Endothelial cell of umbilical vein (primary cell): ENCODE data around the gene ANHX. TPM values are rescaled to one million over a fixed set of nuclear protein-coding genes. Genes with fewer than 3 reads are reported as not detected.

Source experiments
- BruUV-seq: library from RNA; stranded (reverse); fragments of 400-500 nt; replicated peaks from 2 replicates; lab custom pipeline; 2021; lab: Mats Ljungman, UMichigan
- CTCF ChIA-PET: fragments of 300-600, 350-600 bp; sonication (Branson Sonifier 250); formaldehyde crosslinking; loops from one replicate; lab custom pipeline; 2021; ENCODE audit warnings: antibody characterized with exemption, inconsistent platforms; lab: Charles Lee
- POLR2A ChIA-PET: fragments of 300-600, 350-600 bp; sonication (Branson Sonifier 250); formaldehyde crosslinking; loops from one replicate; lab custom pipeline; 2021; ENCODE audit warnings: antibody characterized with exemption, inconsistent platforms; lab: Charles Lee
- DNase-seq: peaks from one replicate; pipeline ENCODE4 v3.0.0-alpha.2; 2011; ENCODE audit warnings: low read depth, low spot score
- FAIRE-seq: peaks from 2 replicates; lab custom pipeline; 2011; peaks lifted over from hg19 to GRCh38; lab: Jason Lieb, UNC
- H2AFZ ChIP-seq: 2 replicates; pipeline ENCODE4 v1.6.0; 2012; ENCODE audit warnings: low read depth, low read length, control low read depth, inconsistent platforms
- H3K27ac ChIP-seq: 2 replicates; pipeline ENCODE4 v1.5.1; 2011; ENCODE audit warnings: low read depth, mild to moderate bottlenecking, control low read depth, low read length, moderate library complexity; ENCODE audit not compliant: insufficient read depth
- H3K27me3 ChIP-seq, 2 experiments: 2 replicates each; pipeline versions ENCODE4 v1.6.0 to v1.6.1; 2011; ENCODE audit warnings: low read length in 2 of 2, mixed read lengths in 1 of 2; ENCODE audit not compliant: control insufficient read depth in 2 of 2, insufficient read depth in 2 of 2
- H3K36me3 ChIP-seq, 2 experiments: 2 replicates in 1 of 2; 3 replicates in 1 of 2; pipeline ENCODE4 v1.5.1; 2011; ENCODE audit warnings: low read length in 2 of 2, mild to moderate bottlenecking in 1 of 2, moderate library complexity in 1 of 2; ENCODE audit not compliant: control insufficient read depth in 2 of 2, insufficient read depth in 2 of 2; ENCODE audit errors: extremely low read depth in 1 of 2
- H3K4me1 ChIP-seq: 3 replicates; pipeline ENCODE4 v1.5.1; 2011; ENCODE audit warnings: mild to moderate bottlenecking, low read length; ENCODE audit not compliant: control insufficient read depth, insufficient read depth; ENCODE audit errors: extremely low read depth
- H3K4me2 ChIP-seq: 2 replicates; pipeline ENCODE4 v1.6.1; 2011; ENCODE audit warnings: low read length, control low read depth, mixed read lengths; ENCODE audit not compliant: insufficient read depth
- H3K4me3 ChIP-seq, 3 experiments: fragments of 200-600 bp in 1 of 3; sonication (generic), shearing (Covaris generic) in 1 of 3; replicated peaks in 1 of 3; 2 replicates each; pipeline ENCODE4 v1.5.1; 2011 to 2016; ENCODE audit warnings: control low read depth in 3 of 3, low read length in 3 of 3, mild to moderate bottlenecking in 2 of 3, inconsistent platforms in 1 of 3, low read depth in 1 of 3, moderate library complexity in 1 of 3; ENCODE audit not compliant: insufficient read depth in 1 of 3
- H3K79me2 ChIP-seq: 2 replicates; pipeline ENCODE4 v1.6.0; 2012; ENCODE audit warnings: low read length, inconsistent platforms; ENCODE audit not compliant: control insufficient read depth, insufficient read depth
- H3K9ac ChIP-seq: replicated peaks from 2 replicates; pipeline ENCODE3; 2011; ENCODE audit warnings: low read length, control low read depth; ENCODE audit not compliant: insufficient read depth; ENCODE audit errors: extremely low read depth
- H3K9me1 ChIP-seq: replicated peaks from 3 replicates; pipeline ENCODE4 v1.6.0; 2011; ENCODE audit warnings: mild to moderate bottlenecking, low read length; ENCODE audit not compliant: control insufficient read depth, insufficient read depth; ENCODE audit errors: extremely low read depth
- H3K9me3 ChIP-seq: replicated peaks from 2 replicates; pipeline ENCODE4 v1.5.1; 2012; ENCODE audit warnings: low read length, inconsistent platforms; ENCODE audit not compliant: control insufficient read depth, insufficient read depth
- H4K20me1 ChIP-seq: replicated peaks from 2 replicates; pipeline ENCODE3; 2011; ENCODE audit warnings: mild to moderate bottlenecking, low read length; ENCODE audit not compliant: control insufficient read depth, insufficient read depth; ENCODE audit errors: extremely low read depth
- CTCF ChIP-seq, 2 donors: IDR thresholded peaks; 1 replicate in 1 of 2; 2 replicates in 1 of 2; pipeline ENCODE4 v1.5.1; 2011; ENCODE audit warnings: low read length in 2 of 2, mild to moderate bottlenecking in 2 of 2, moderate library complexity in 2 of 2, control low read depth in 1 of 2, inconsistent platforms in 1 of 2, low read depth in 1 of 2; ENCODE audit not compliant: insufficient read depth in 1 of 2; ENCODE audit errors: extremely low read depth in 1 of 2
- EZH2 ChIP-seq: IDR thresholded peaks from 2 replicates; pipeline ENCODE4 v1.6.1; 2012; ENCODE audit warnings: borderline replicate concordance, low read depth, mild to moderate bottlenecking, moderate library complexity, low read length, inconsistent platforms; ENCODE audit not compliant: severe bottlenecking
- FOS ChIP-seq: IDR thresholded peaks from 2 replicates; pipeline ENCODE4 v1.6.1; 2011; ENCODE audit warnings: mild to moderate bottlenecking, low read length, moderate library complexity, borderline replicate concordance; ENCODE audit not compliant: insufficient read depth
- GATA2 ChIP-seq: IDR thresholded peaks from 2 replicates; pipeline ENCODE4 v1.7.0; 2011; ENCODE audit warnings: low read depth, mild to moderate bottlenecking, moderate library complexity, mixed read lengths, low read length; ENCODE audit not compliant: insufficient read length, insufficient read depth
- JUN ChIP-seq: IDR thresholded peaks from 2 replicates; pipeline ENCODE4 v1.6.1; 2011; ENCODE audit warnings: borderline replicate concordance, low read depth; ENCODE audit not compliant: insufficient read length, insufficient read depth
- MAX ChIP-seq: IDR thresholded peaks from 2 replicates; pipeline ENCODE4 v1.6.1; 2011; ENCODE audit not compliant: insufficient read depth, insufficient read length
- MYC ChIP-seq: IDR thresholded peaks from one replicate; pipeline ENCODE4 v1.6.1; 2011; ENCODE audit warnings: mild to moderate bottlenecking, low read depth, low read length
- POLR2A ChIP-seq: IDR thresholded peaks from 2 replicates; pipeline ENCODE4 v1.6.1; 2012; ENCODE audit warnings: low read depth, mild to moderate bottlenecking, control low read depth, low read length
- POLR2AphosphoS5 ChIP-seq: IDR thresholded peaks from 2 replicates; pipeline ENCODE4 v1.6.1; 2012; ENCODE audit warnings: low read depth, mild to moderate bottlenecking, control low read depth, low read length, moderate library complexity; ENCODE audit not compliant: insufficient read depth
- dilution Hi-C: fragments of 300-500 bp; cut with MboI; formaldehyde crosslinking; loops from one replicate; pipeline ENCODE4 v1.15.0; 2019; ENCODE audit warnings: low sequenced_read_pairs; ENCODE audit not compliant: extremely low pct_ligation_motif_present
- intact Hi-C: fragments of 100-400 bp; cut with micrococcal nuclease; formaldehyde crosslinking; loops from one replicate; pipeline ENCODE4 v1.10.0; 2022
- polyA plus RNA-seq, 4 experiments: library from polyadenylated mRNA; depleted of rRNA in 3 of 4; stranded (reverse) in 3 of 4; unstranded in 1 of 4; fragments of >200 nt; gene quantifications; 2 replicates each; pipeline versions ENCODE4 v1.2.1 to v1.2.3, GENCODE V29; 2011 to 2012; ENCODE audit warnings: missing spikeins in 1 of 4
- total RNA-seq: library from RNA; stranded (reverse); gene quantifications from 2 replicates; pipeline ENCODE4 v1.2.3, GENCODE V29; 2021

The ANHX gene
- total and polyA plus RNA-seq, 2 donors (not counting 3 experiments of a cell fraction or from before 2014, with no cell fraction given) = not detected

GRCh38 chr12:133215724-133216123 is 20.0 kb downstream of the ANHX start:
- no peak overlapping the region for H3K4me2 ChIP-seq
- no peaks in the 10 kb centered on the region for H3K27me3 ChIP-seq
- POLR2A ChIA-PET = no interaction called here
- H3K36me3 ChIP-seq = no peaks in the 10 kb centered on the region
- H3K9me1 ChIP-seq = no peaks in the 10 kb centered on the region
- H3K4me3 ChIP-seq = no peak overlapping the region
- H3K9me3 ChIP-seq = peaks cover 1% of the 10 kb centered on the region
- dilution Hi-C loops (no loop called here), intact Hi-C loops (no loop called here)
- DNase-seq = no peak
- FAIRE-seq = no peak
- no peak overlapping the region for H3K27ac ChIP-seq
- TF ChIP-seq JUN = no peak
- TF ChIP-seq EZH2 = no peak
- no peak for TF ChIP-seq GATA2
- TF ChIP-seq CTCF (IDR thresholded peaks at IDR 0.05; ENCODE audit: extremely low read depth in 1 of 2, insufficient read depth in 1 of 2, low read depth in 1 of 2, low read length in 2 of 2) = no peak
- TF ChIP-seq POLR2AphosphoS5 = no peak
- no peak for TF ChIP-seq FOS
- no peak for TF ChIP-seq MYC
- no peak for TF ChIP-seq MAX
- no peak for TF ChIP-seq POLR2A
- H3K4me1 ChIP-seq = no peaks in the 10 kb centered on the region
- BruUV-seq = no TSS peak
- H4K20me1 ChIP-seq = no peaks in the 10 kb centered on the region
- H3K79me2 ChIP-seq = no peaks in the 10 kb centered on the region
- no peak overlapping the region for H3K9ac ChIP-seq
- no peak overlapping the region for H2AFZ ChIP-seq
- CTCF ChIA-PET = no interaction called here
